ENCODE data around the gene GNB1L.
A peak's percentile ranks its signal among the peaks of the same experiment; 100 is the strongest.

Gene GNB1L

GRCh38 chr22:19854778-19855503, at the start of gene GNB1L, which contains the start of gene RTL10:
Gene GNB1L, minus strand, starts transcription at chr22:19854874. Its CDS starts 33,519 bp downstream, at chr22:19821355.
Gene RTL10, minus strand, starts transcription at chr22:19854874. Its CDS starts 2,613 bp downstream, at chr22:19852261.
- H3K27me3 ChIP-seq (replicated peaks; ENCODE audit: control insufficient read depth, insufficient read depth, low read length) = no peaks in the 10 kb centered on the region
- no peak for TF ChIP-seq CTCF (IDR thresholded peaks at IDR 0.05; ENCODE audit: insufficient read depth, low read length, poor library complexity, severe bottlenecking)
- H3K36me3 ChIP-seq (ENCODE audit: control insufficient read depth, insufficient read depth, low read length) = peaks cover 16% of the 10 kb centered on the region
- H3K4me3 ChIP-seq (replicated peaks; ENCODE audit: low read depth, low read length) = peak within 1 kb of the TSS; percentile 98
- peak; percentile 99 for DNase-seq (ENCODE audit: extremely low read depth, insufficient read length)

- no peak for DNase-seq (ENCODE audit: extremely low read depth, insufficient read length)
- TF ChIP-seq CTCF (IDR thresholded peaks at IDR 0.05; ENCODE audit: insufficient read depth, low read length, poor library complexity, severe bottlenecking) = no peak
- Histone ChIP-seq H3K27me3 (replicated peaks; ENCODE audit: control insufficient read depth, insufficient read depth, low read length) (no peaks in the 10 kb centered on the region), H3K4me3 (replicated peaks; ENCODE audit: low read depth, low read length) (no peak overlapping the region), H3K36me3 (ENCODE audit: control insufficient read depth, insufficient read depth, low read length) (no peaks in the 10 kb centered on the region)
These were observed 49.6 kb upstream of the GNB1L start for GRCh38 chr22:19904174-19904856.

DNA sequence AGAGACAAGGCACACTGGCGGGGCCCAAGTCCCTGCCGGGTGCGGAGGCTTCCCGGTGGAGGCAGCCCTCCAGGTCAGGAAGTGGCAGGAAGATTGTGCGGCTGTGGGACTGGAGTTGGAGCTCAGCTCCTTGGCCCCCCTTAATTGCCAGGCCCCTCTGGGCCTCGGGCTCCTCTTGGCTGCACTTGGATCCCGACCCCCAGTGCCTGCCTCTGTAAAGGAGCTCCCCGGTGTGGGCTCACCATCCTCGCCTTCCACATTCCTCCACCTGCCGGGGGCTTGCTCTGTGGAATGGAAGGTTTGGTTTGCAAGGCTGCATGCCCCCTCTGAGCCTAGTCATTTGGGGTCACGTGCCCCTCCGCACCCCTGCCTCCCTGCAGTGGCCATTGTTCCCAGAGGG, 48.8 kb upstream of the GNB1L start:
- no peak for DNase-seq (ENCODE audit: extremely low read depth, insufficient read length)
- no peak for TF ChIP-seq CTCF (IDR thresholded peaks at IDR 0.05; ENCODE audit: insufficient read depth, low read length, poor library complexity, severe bottlenecking)
- no peak overlapping the region for H3K4me3 ChIP-seq (replicated peaks; ENCODE audit: low read depth, low read length)
- H3K36me3 ChIP-seq (ENCODE audit: control insufficient read depth, insufficient read depth, low read length) = no peaks in the 10 kb centered on the region
- H3K27me3 ChIP-seq (replicated peaks; ENCODE audit: control insufficient read depth, insufficient read depth, low read length) = no peaks in the 10 kb centered on the region

DNA sequence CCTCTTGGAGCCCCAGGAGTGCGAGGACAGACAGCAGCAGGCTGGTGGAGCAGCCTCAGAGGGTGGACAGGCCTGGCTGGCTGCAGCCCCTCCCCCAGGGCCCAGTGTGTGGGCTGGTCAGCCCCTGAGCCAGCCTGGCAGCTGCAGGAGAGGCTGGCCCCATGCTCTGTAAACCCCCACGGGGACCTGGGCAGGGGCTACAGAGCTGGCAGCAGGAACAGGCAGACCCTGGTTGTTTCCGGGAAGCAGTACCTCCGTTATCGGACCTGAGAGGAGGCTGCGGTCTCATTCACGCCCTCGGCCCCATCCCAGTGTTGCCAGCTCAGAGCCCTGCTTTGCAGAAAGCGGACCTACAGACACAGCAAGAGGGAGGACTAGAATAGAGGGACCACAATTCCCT, 48.4 kb upstream of the GNB1L start:
- Histone ChIP-seq H3K36me3 (ENCODE audit: control insufficient read depth, insufficient read depth, low read length) (no peaks in the 10 kb centered on the region; the same call in 1 of the 2 replicates), H3K27me3 (replicated peaks; ENCODE audit: control insufficient read depth, insufficient read depth, low read length) (no peaks in the 10 kb centered on the region), H3K4me3 (replicated peaks; ENCODE audit: low read depth, low read length) (no peak overlapping the region)
- TF ChIP-seq CTCF (IDR thresholded peaks at IDR 0.05; ENCODE audit: insufficient read depth, low read length, poor library complexity, severe bottlenecking) = no peak
- DNase-seq (ENCODE audit: extremely low read depth, insufficient read length) = no peak

DNA sequence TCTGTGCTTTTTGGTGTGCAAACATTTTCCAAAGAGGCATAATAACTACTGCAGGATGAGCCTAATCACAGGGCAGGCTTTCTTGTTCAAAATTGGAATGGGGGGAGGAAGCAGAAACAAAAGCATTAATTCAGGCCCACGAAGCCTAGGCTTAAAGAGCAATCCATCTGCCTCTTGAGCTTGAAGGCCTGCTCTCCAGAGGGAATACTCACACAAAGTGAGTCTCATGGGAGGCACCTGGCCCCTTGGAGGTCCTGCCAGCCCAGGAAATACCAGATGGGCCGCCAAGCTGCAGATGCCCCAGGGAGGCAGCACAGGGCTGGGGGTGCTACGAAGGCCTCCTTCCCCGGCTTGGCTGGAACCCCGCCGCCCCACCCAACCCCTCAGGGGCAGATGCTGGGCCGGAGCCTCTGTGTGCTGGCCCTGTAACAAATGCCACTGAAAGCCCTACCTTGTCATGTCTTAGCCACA, 47.6 kb upstream of the GNB1L start:
- no peak for TF ChIP-seq CTCF (IDR thresholded peaks at IDR 0.05; ENCODE audit: insufficient read depth, low read length, poor library complexity, severe bottlenecking)
- Histone ChIP-seq H3K36me3 (ENCODE audit: control insufficient read depth, insufficient read depth, low read length) (no peaks in the 10 kb centered on the region; the same call in 1 of the 2 replicates), H3K27me3 (replicated peaks; ENCODE audit: control insufficient read depth, insufficient read depth, low read length) (no peaks in the 10 kb centered on the region), H3K4me3 (replicated peaks; ENCODE audit: low read depth, low read length) (no peak overlapping the region)
- no peak for DNase-seq (ENCODE audit: extremely low read depth, insufficient read length)
